B cell (primary cell): ENCODE data around the gene CDC37. TPM values are rescaled to one million over a fixed set of nuclear protein-coding genes. Genes with fewer than 3 reads are reported as not detected.

Source experiments
- ATAC-seq: fragments of 200-7000 bp; cut with Tn5 transposase; one replicate; pipeline ENCODE4 v1.10.0; 2021; ENCODE audit warnings: low read depth, mild to moderate bottlenecking, moderate number of reproducible peaks, moderate library complexity
- CTCF ChIA-PET: fragments of 350-600 bp; sonication (Branson Sonifier 250); formaldehyde crosslinking; loops from one replicate; lab custom pipeline; 2021; ENCODE audit warnings: antibody characterized with exemption, inconsistent platforms; lab: Charles Lee
- POLR2A ChIA-PET: fragments of 350-600 bp; sonication (Branson Sonifier 250); formaldehyde crosslinking; loops from one replicate; lab custom pipeline; 2021; ENCODE audit warnings: antibody characterized with exemption; lab: Charles Lee
- DNase-seq: peaks from one replicate; pipeline ENCODE4 v3.0.0; 2013
- H2AFZ ChIP-seq: 2 replicates; pipeline ENCODE4 v1.6.1; 2012; ENCODE audit warnings: mild to moderate bottlenecking, low read depth, low read length; ENCODE audit not compliant: insufficient read depth, poor library complexity, severe bottlenecking
- H3K27ac ChIP-seq, 2 donors: 1 replicate in 1 of 2; 2 replicates in 1 of 2; pipeline ENCODE4 v1.5.1; 2012 to 2013; ENCODE audit warnings: low read length in 2 of 2, mild to moderate bottlenecking in 2 of 2, moderate library complexity in 1 of 2
- H3K27me3 ChIP-seq, 4 experiments: fragments of 200-600 bp in 1 of 4; sonication (generic) in 1 of 4; replicated peaks in 1 of 4; 1 replicate in 2 of 4; 2 replicates in 2 of 4; pipeline versions ENCODE4 v1.6.1 to v1.7.0; 2013 to 2016; ENCODE audit warnings: low read length in 3 of 4, mild to moderate bottlenecking in 2 of 4, mixed read lengths in 1 of 4, moderate library complexity in 1 of 4; ENCODE audit not compliant: insufficient read depth in 4 of 4, control insufficient read depth in 3 of 4; ENCODE audit errors: control extremely low read depth in 1 of 4
- H3K36me3 ChIP-seq, 2 experiments: replicated peaks in 1 of 2; 1 replicate in 1 of 2; 2 replicates in 1 of 2; pipeline versions ENCODE4 v1.6.1 to v1.7.1; 2013; ENCODE audit warnings: low read length in 1 of 2; ENCODE audit not compliant: insufficient read depth in 2 of 2, control insufficient read depth in 1 of 2; ENCODE audit errors: control extremely low read depth in 1 of 2, extremely low read depth in 1 of 2
- H3K4me1 ChIP-seq, 2 donors: fragments of 200-600 bp in 1 of 2; sonication (generic) in 1 of 2; 1 replicate in 1 of 2; 2 replicates in 1 of 2; pipeline versions ENCODE4 v1.5.1 to v1.6.1; 2013 to 2017; ENCODE audit warnings: low read length in 2 of 2; ENCODE audit not compliant: control insufficient read depth in 2 of 2, insufficient read depth in 2 of 2
- H3K4me2 ChIP-seq: replicated peaks from 2 replicates; pipeline ENCODE3; 2012; ENCODE audit warnings: mild to moderate bottlenecking, low read depth, low read length; ENCODE audit not compliant: poor library complexity, severe bottlenecking
- H3K4me3 ChIP-seq, 5 experiments: fragments of 200-600 bp in 1 of 5; sonication (generic) in 1 of 5; 1 replicate in 3 of 5; 2 replicates in 2 of 5; pipeline versions ENCODE4 v1.5.1 to v1.7.0; 2011 to 2016; ENCODE audit warnings: low read length in 4 of 5, mild to moderate bottlenecking in 4 of 5, low read depth in 2 of 5, control low read depth in 1 of 5, moderate library complexity in 1 of 5; ENCODE audit not compliant: insufficient read depth in 1 of 5; ENCODE audit errors: control extremely low read depth in 1 of 5, extremely low read depth in 1 of 5
- H3K79me2 ChIP-seq: fragments of 200-600 bp; sonication (generic); one replicate; pipeline ENCODE4 v1.6.0; 2016; ENCODE audit warnings: low read length; ENCODE audit not compliant: control insufficient read depth, insufficient read depth
- H3K9ac ChIP-seq: fragments of 200-600 bp; sonication (generic); 2 replicates; pipeline ENCODE4 v1.6.1; 2017; ENCODE audit warnings: mild to moderate bottlenecking, low read length, moderate library complexity
- H3K9me3 ChIP-seq, 3 donors: one replicate each; pipeline versions ENCODE4 v1.6.1 to v1.7.1; 2013; ENCODE audit warnings: low read length in 2 of 3; ENCODE audit not compliant: control insufficient read depth in 2 of 3, insufficient read depth in 1 of 3; ENCODE audit errors: control extremely low read depth in 1 of 3
- H4K20me1 ChIP-seq: 2 replicates; pipeline ENCODE4 v1.6.0; 2012; ENCODE audit warnings: mild to moderate bottlenecking, low read length; ENCODE audit not compliant: insufficient read depth, control insufficient read depth, poor library complexity, severe bottlenecking
- H3K27ac Mint-ChIP-seq: one replicate; pipeline ENCODE4 v1.8.0; 2021; ENCODE audit warnings: mixed read lengths
- H3K27me3 Mint-ChIP-seq: one replicate; pipeline ENCODE4 v1.8.0; 2021; ENCODE audit warnings: mixed read lengths
- H3K4me1 Mint-ChIP-seq: one replicate; pipeline ENCODE4 v1.8.0; 2021; ENCODE audit warnings: mixed read lengths
- H3K4me3 Mint-ChIP-seq: one replicate; pipeline ENCODE4 v1.8.0; 2021; ENCODE audit warnings: mixed read lengths
- H3K9me3 Mint-ChIP-seq: one replicate; pipeline ENCODE4 v1.8.0; 2022; ENCODE audit warnings: mixed read lengths; ENCODE audit not compliant: insufficient read depth
- EZH2 ChIP-seq: IDR thresholded peaks from 2 replicates; pipeline ENCODE4 v1.6.1; 2012; ENCODE audit warnings: borderline replicate concordance, low read depth, mild to moderate bottlenecking, moderate library complexity, low read length; ENCODE audit not compliant: insufficient read depth, poor library complexity, severe bottlenecking
- WGBS: methylation state at CpG from one replicate; pipeline ENCODE4 v1.1.5; 2013; ENCODE audit warnings: missing lambda C conversion rate; ENCODE audit not compliant: insufficient coverage; 5-methylcytosine and 5-hydroxymethylcytosine counted together
- intact Hi-C: fragments of 100-400 bp; cut with micrococcal nuclease; formaldehyde crosslinking; loops from one replicate; pipeline ENCODE4 v1.10.0; 2022
- polyA plus RNA-seq: library from polyadenylated mRNA; depleted of rRNA; stranded (reverse); fragments of >200 nt; gene quantifications from 2 replicates; pipeline ENCODE4 v1.2.3, GENCODE V29; 2012
- total RNA-seq, 2 donors: library from RNA; stranded (reverse); fragments of 120-200 nt in 1 of 2; gene quantifications; 1 replicate in 1 of 2; 2 replicates in 1 of 2; pipeline versions ENCODE4 v1.2.3 to v1.2.4, GENCODE V29; 2013 to 2022
- TF ChIP-seq, protein P1 (sequence below): fragments of 200-600 bp; IDR thresholded peaks from one replicate; pipeline ENCODE4 v1.8.0; 2022; ENCODE audit warnings: antibody characterized with exemption, mild to moderate bottlenecking

Gene CDC37
- total and polyA plus RNA-seq, 2 donors (not counting 1 experiment from before 2014, with no cell fraction given): 193 to 408 TPM

DNA sequence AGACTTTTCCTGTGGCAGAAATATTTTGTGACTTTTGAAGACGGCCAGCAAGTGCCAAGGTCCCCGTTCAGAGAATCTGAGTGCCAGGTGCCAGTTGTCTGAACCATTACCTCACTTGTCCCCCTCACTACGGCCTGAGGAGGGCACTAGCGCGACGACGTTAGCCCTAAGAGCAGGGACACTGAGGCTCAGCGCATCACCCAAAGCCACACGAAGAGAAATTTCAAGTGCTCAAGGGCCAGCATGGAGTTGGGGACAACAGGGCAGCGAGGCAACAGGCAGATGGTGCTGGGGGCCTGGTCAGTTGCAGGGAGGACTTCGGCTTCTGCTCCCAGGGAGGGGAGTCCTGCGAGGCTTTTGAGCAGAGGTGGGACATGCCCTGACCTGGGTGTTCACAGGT, 13.5 kb downstream of the CDC37 start:
- no peaks in the 10 kb centered on the region for H3K79me2 ChIP-seq
- no peak overlapping the region for H2AFZ ChIP-seq
- ATAC-seq (no peak), DNase-seq (peak; percentile 53)
- 77% methylated on average over 12 of the region's 12 CpGs for WGBS
- ChIA-PET CTCF (interaction anchor here (0.7 to 18.2 kb wide), 36 partner anchors 10 to 458 kb away, joined by 3 to 570 read pairs (median 6); partner anchors contain the start of genes CDC37, ICAM1, ICAM5 and RAVER1), POLR2A (interaction anchor here (0.6 to 4.9 kb wide), 3 partner anchors 118 to 131 kb away, joined by 3 to 32 read pairs (median 5); partner anchors contain the start of gene ICAM1)
- Mint-ChIP-seq H3K4me1 (peaks cover 10% of the 10 kb centered on the region), H3K27ac (no peak overlapping the region), H3K27me3 (no peaks in the 10 kb centered on the region), H3K9me3 (no peaks in the 10 kb centered on the region), H3K4me3 (no peak overlapping the region)
- H3K4me3 ChIP-seq: no peak overlapping the region
- no peak overlapping the region for H3K9ac ChIP-seq
- H4K20me1 ChIP-seq: no peaks in the 10 kb centered on the region
- no peak for TF ChIP-seq EZH2
- TF ChIP-seq, protein P1, sequence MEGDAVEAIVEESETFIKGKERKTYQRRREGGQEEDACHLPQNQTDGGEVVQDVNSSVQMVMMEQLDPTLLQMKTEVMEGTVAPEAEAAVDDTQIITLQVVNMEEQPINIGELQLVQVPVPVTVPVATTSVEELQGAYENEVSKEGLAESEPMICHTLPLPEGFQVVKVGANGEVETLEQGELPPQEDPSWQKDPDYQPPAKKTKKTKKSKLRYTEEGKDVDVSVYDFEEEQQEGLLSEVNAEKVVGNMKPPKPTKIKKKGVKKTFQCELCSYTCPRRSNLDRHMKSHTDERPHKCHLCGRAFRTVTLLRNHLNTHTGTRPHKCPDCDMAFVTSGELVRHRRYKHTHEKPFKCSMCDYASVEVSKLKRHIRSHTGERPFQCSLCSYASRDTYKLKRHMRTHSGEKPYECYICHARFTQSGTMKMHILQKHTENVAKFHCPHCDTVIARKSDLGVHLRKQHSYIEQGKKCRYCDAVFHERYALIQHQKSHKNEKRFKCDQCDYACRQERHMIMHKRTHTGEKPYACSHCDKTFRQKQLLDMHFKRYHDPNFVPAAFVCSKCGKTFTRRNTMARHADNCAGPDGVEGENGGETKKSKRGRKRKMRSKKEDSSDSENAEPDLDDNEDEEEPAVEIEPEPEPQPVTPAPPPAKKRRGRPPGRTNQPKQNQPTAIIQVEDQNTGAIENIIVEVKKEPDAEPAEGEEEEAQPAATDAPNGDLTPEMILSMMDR: no peak
- no peak overlapping the region for H3K4me2 ChIP-seq
- peaks cover 0 to 8% of the 10 kb centered on the region in 2 donors for H3K4me1 ChIP-seq
- no peaks in the 10 kb centered on the region for H3K9me3 ChIP-seq
- H3K36me3 ChIP-seq: peaks cover 0 to 28% of the 10 kb centered on the region in 2 experiments
- no peak overlapping the region for H3K27ac ChIP-seq
- no peaks in the 10 kb centered on the region for H3K27me3 ChIP-seq
- intact Hi-C loops: loop anchor here (1.0 kb wide), 3 partner anchors 46 to 131 kb away; no protein-coding TSS in a partner anchor

DNA sequence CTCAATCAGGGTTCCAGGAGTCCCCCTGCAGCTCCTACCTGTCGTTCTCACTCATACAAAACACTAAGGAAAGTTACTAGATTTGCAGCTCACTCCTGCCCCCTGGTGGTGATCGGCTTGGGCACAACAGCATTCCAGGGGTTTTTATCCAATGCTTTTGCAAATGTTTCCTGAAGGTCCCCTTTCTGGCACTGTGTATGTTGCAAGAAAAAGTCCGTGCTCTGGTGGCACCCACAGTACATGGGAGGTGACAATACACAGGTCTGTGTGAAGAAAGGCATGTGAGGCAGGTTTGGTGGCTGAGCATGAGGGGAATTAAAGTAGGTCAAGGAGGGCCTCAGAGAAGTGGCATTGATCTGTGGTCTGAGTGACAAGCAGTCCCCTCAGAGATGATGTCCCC, 14.4 kb downstream of the CDC37 start:
- Histone ChIP-seq H3K4me3 (no peak overlapping the region), H3K4me2 (no peak overlapping the region), H3K4me1 (peaks cover 0 to 8% of the 10 kb centered on the region in 2 donors), H3K9ac (no peak overlapping the region), H3K79me2 (no peaks in the 10 kb centered on the region), H2AFZ (no peak overlapping the region), H4K20me1 (no peaks in the 10 kb centered on the region), H3K27ac (no peak overlapping the region), H3K36me3 (peaks cover 0 to 22% of the 10 kb centered on the region in 2 experiments), H3K27me3 (no peaks in the 10 kb centered on the region), H3K9me3 (no peaks in the 10 kb centered on the region)
- Mint-ChIP-seq H3K9me3 (no peaks in the 10 kb centered on the region), H3K4me1 (peaks cover 10% of the 10 kb centered on the region), H3K4me3 (no peak overlapping the region), H3K27ac (no peak overlapping the region), H3K27me3 (no peaks in the 10 kb centered on the region)
- TF ChIP-seq EZH2: no peak
- TF ChIP-seq, protein P1: peak; percentile 96
- ChIA-PET CTCF (interaction anchor here (0.6 to 18.2 kb wide), 48 partner anchors 9 to 1997 kb away, joined by 3 to 570 read pairs (median 5); partner anchors contain the start of genes CDC37, DNMT1, FDX2 and ICAM1), POLR2A (interaction anchor here (0.7 to 4.9 kb wide), 2 partner anchors 118 to 130 kb away, joined by 5 to 32 read pairs; partner anchors contain the start of gene ICAM1)
- DNase-seq (peak; percentile 87), ATAC-seq (peak; percentile 55)
- 0% methylated on average over 3 of the region's 3 CpGs for WGBS
- intact Hi-C loops: loop anchor here (1.0 kb wide), 2 partner anchors 120 to 130 kb away; no protein-coding TSS in a partner anchor
